NCI-H345 treated with DMSO at 0.1 percent for 48 hours (cell line): ENCODE data around the gene NUF2.
A peak's percentile ranks its signal among the peaks of the same experiment; 100 is the strongest.
"Not testable (repeated sequence)": the region's sequence is repeated elsewhere in the genome, so short reads cannot be mapped to it uniquely, and the experiment has no call there.

Experiments used
- DNase-seq: peaks from one replicate; lab custom pipeline; 2025; ENCODE audit not compliant: unreplicated experiment; lab: John Stamatoyannopoulos, UW

The NUF2 gene

DNA sequence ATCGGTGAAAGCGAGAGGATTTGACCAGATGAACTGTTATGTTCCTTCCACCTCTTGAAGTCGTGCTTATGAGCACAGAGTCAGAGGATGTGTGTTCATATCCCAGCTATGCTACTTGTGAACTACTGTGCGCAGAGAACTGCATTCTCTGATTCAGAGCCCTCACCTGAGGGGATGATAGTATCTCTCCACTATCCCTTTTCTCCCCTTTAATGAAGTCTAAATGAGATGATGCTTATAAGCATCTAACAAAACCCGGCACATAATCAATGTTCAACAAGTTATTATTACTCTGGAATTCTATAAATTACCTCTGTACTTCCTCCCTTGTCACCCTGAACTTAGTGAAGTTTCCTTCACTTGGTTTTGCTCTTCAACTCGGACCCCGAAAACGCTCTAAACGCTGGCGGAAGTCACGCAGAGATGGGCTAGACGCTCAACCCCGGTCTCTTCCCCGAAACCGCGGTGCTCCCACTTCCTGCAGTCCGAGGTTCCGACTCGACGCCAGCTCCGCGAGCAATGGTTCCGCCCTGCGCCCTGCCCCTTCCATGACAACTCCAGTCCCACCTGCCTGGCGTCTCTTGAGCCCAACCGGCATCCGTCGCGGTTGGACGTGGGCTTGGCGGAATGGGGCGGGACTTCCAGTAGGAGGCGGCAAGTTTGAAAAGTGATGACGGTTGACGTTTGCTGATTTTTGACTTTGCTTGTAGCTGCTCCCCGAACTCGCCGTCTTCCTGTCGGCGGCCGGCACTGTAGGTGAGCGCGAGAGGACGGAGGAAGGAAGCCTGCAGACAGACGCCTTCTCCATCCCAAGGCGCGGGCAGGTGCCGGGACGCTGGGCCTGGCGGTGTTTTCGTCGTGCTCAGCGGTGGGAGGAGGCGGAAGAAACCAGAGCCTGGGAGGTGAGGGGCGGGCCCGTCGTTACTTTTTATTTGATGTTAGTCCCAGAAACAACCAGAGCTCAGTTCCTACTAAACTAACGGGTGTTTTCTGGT is at the start of gene NUF2:
Gene NUF2 (plus strand): TSS at position 644 of the 995 bp plus-strand sequence. CDS start 4,098 bp downstream, outside the sequence.
- peak; percentile 93 for DNase-seq

GRCh38 chr1:163273766-163274441 is 47.9 kb upstream of the NUF2 start:
- DNase-seq, result no peak

- DNase-seq, result no peak
These were observed 46.5 kb upstream of the NUF2 start for GRCh38 chr1:163275222-163275621.

DNA sequence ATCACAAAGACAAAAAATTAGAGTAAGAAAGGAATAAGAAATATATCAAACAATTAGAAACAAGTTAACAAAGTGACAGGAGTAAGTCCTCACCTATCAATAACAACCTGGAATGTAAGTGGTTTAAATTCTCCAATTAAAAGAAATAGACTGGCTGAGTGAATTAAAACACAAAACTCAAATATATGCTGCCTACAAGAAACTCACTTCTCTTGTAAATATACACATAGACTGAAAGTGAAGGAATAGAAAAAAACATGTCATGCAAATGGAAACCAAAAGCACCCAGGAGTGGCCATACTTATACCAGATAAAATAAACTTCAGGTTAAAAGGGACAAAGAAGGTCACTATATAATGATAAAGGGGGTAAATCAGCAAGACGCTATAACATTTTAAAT is 43.2 kb upstream of the NUF2 start:
- DNase-seq, result no peak

- DNase-seq, result not testable (repeated sequence)
These were observed 36.9 kb upstream of the NUF2 start for GRCh38 chr1:163284867-163285266.

DNA sequence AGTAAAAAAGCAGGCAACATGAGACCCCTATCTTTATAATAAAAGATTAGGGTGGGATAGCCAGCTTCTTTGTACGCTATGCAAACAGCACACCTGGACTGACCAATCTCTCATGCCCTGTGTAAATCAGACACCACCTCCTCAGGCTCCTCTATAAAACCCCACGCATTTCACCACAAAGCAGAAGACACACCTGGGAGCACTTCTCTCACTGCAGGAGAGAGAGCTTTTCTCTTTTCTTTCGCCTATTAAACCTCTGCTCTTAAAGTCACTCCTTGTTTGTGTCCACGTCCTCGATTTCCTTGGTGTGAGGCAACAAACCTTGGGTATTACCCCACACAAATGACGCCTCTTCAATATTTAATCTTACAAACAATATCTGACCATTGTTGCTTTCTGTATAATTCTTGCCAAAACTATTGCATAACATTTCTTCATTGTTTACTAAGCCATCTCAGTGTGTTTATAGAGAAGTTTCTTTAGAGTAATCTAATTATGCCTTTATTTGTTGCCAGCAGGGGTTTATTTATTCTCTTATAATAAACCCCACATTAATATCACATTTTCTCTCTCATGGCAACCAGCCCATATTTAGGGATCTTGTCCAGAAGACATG is 31.6 kb upstream of the NUF2 start:
- no peak for DNase-seq

DNA sequence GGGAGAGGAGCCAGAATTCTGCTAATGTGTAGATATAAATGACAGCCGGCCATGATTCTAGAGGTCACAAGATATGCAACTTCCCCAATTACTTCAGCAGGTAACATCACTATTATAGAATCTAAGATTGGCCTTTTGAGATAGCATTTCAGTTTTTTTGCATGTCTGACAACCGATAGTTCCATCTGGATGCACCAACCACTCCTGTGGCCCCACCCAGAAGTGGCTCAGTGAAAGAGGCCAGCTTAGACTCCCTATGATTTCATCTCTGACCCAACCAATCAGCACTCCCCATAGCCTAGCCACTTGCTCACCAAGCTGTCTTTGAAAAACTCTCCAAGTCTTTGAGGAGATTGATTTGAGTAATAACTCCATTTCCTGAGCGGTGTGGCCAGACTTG is 30.3 kb upstream of the NUF2 start:
- no peak for DNase-seq

- DNase-seq, result not testable (repeated sequence)
These were observed 29.6 kb upstream of the NUF2 start for GRCh38 chr1:163292153-163292552.

DNA sequence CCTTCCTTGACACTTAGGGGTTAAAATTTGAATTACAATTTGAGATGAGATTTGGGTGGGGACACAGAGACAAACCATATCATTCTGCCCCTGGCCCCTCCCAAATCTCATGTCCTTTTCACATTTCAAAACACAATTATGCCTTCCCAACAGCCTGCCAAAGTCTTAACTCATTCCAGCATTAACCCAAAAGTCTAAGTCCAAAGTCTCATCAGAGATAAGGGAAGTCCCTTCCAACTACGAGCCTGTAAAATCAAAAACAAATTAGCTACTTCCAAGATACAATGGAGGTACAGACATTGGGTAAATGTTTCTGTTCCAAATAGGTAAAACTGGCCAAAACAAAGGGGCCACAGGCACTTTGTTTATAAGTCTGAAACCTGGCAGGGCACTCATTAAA is 28.3 kb upstream of the NUF2 start:
- not testable (repeated sequence) for DNase-seq

DNA sequence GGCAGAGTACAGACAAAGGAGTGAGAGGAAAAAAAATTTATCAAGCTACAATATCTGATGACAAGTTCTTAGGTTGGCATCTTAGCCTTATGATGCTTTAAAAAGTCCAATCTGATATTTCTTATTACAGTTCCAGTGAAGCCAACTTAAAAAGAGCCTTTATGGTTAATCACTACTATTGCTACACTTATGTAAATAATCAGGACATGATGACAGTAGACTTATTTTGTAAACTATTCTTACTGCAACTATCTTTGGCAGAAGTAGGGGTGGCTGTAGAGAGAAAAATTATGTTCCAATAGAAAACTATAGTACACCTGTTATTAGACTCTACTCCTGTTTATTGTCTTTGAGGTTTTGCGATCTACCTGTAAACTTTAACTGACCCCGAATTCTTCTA is 25.8 kb upstream of the NUF2 start:
- no peak for DNase-seq

- DNase-seq, result no peak
These were observed 25.1 kb upstream of the NUF2 start for GRCh38 chr1:163296504-163297263.

DNA sequence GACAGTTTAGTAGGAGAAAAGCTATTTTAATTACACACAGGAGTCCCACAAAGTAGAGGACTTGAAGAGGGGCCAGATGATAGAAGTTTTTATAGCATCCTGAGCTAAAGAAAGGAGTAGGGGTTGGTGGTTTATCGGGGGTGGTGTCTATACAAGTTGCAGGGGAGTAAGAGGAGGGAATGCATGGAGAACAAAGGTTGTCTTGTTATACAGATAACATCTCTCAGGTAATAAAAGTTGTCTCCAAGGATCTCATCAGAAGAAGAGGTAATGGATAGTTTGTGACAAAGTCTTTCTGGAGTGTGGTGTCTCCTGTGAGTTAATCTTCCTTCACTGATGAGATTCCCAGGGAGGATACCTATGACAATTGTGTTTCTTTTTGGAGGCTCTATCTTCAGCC is 23.4 kb upstream of the NUF2 start:
- DNase-seq, result no peak

DNA sequence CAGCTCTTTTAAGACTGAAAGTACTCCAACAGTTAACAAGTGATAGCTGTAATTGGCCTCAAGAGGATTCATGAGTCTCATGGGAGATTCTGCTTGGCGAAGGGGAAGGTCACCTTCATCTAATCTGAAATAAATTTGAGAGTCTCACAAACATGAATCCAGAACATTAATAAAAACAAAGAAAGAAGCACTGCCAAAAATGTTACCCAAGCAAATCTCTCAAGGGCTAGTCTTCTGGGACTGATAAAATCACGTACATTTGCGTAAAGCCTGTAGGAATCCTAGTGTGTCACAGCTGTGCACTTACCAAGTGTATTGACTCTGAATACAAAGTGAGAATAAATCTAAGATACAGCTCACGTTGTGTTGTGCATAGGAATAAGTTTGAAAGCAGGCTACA is 21.2 kb upstream of the NUF2 start:
- no peak for DNase-seq

GRCh38 chr1:163303561-163303960 is 18.2 kb upstream of the NUF2 start:
- DNase-seq, result no peak

DNA sequence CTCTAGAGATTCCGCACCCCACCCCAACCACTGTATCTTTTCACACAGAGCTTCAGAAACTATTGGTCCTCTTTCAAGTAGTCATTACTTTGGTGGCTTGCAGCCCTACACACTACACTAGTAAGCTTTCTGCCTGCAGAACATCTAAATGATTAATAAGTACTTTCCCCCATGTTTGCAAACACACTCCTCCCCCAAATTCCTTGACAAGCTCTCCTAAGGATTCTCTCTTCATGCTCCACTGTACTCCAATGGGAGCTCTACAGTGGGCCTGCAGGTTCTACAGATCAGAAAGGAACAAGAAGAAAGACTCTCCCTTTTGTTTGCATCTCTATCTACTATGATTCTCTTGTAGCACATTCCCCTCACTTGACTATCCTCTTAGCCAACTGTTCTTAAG is 16.3 kb upstream of the NUF2 start:
- DNase-seq, result no peak

DNA sequence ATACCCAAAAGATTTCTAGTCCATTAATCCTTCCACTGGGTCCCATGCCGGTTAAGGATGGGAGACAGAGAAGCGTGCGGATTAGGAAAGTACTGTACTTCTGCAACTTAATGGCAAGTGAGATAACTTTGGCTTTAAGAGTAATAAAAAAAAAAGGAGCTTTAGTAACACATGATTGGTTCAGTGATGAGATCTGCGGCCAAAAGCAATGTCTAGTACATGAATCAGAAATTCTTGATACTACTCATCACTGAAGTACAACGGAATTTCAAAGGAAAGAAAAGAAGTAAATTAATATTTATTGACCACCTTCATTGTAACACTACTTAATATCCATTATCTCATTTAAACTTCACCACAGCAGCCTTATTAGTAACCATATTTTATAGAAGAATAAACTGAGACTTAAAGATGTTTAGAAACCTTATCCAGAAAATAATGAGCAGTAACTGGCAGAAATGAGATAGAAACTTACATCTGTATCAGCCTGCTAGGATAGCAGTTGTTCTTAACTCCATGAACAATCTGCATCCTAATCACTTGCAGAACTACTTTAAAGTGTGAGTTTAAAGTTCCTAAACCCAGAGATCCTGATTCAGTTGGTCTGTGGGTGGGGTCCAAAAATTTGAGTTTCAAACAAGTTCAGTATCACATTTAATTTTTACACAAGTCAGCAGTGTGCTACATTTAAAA is 14.1 kb upstream of the NUF2 start:
- DNase-seq, result no peak

- no peak for DNase-seq
These were observed 12.9 kb upstream of the NUF2 start for GRCh38 chr1:163308811-163309210.

DNA sequence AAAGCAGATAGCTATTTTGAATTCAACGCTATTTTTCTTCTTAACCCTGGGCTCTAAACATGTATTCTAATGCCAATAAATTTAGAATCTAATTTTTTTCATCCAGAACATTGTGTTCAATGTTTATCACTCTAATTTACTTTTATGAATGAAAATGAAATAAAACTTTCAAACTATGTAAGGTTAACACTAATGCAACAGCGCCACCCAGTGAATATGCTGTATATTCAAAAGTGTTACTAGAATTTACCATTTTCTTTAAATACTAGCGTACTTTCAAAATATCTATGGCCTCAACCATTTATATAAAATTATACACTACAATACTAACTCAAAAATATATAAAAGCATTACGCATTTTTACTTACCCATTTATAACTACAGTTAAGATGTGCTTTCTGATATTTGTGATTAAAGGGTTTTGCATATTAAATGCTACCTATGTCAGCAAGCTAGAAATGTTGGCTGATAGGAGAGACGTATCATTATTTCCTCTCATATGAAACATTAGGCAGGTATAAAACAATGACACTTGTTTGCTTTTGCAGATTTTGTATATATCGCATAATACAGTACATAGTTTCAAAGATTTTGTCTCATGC is 5.9 kb upstream of the NUF2 start:
- DNase-seq, result no peak

DNA sequence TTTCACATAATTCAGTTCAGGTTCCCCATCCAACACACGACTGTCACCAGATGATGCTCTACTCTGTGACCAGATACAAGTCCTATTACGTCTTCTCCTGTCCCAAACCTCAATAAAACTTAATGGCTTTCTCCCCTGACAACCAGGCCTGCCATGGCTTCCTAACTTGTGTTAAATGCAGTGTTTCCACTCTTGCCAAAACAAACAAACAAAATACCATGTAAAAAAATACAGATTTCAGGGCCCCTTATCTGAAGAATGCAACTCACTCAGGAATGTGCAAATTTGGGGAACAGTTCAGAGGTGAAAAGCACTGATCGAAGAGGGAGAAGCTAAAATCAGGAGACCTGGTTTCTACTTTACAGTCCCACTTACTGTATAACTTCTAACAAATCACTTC is 863 bp upstream of the NUF2 start:
- DNase-seq, result no peak

DNA sequence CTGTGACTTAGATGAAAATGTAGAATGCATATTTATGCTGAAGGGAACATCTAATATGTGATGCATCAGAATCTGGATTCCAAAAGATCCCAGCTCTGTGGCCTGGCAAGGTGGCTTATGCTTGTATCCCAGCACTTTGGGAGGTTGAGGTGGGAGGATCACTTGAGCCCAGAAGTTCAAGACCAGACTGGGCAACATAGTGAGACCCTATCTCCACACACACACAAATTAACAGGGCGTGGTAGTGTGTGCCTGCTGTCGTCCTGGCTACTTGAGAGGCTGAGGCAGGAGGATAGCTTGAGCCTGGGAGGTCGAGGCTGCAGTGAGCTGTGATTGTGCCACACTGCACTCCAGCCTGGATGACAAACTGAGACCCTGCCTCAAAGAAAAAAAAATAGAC is 1.6 kb downstream of the NUF2 start:
- not testable (repeated sequence) for DNase-seq
